Mesendoderm (in vitro differentiated cells): ENCODE measurements around the gene ELOVL2.
"Not testable (repeated sequence)": the region's sequence is repeated elsewhere in the genome, so short reads cannot be mapped to it uniquely, and the experiment has no call there.

Experiments
- DNase-seq: peaks from one replicate; pipeline ENCODE4 v3.0.0; 2013
- H2AK5ac ChIP-seq: 2 replicates; pipeline ENCODE4 v1.6.1; 2013; ENCODE audit warnings: low read length, inconsistent platforms
- H2BK120ac ChIP-seq: 2 replicates; pipeline ENCODE4 v1.6.1; 2013; ENCODE audit warnings: low read depth, mild to moderate bottlenecking, low read length, moderate library complexity, mixed read lengths
- H2BK15ac ChIP-seq: replicated peaks from 2 replicates; pipeline ENCODE4 v1.6.1; 2013; ENCODE audit warnings: low read depth, mild to moderate bottlenecking, moderate library complexity
- H2BK5ac ChIP-seq: 2 replicates; pipeline ENCODE4 v1.6.1; 2013; ENCODE audit warnings: low read length, inconsistent platforms
- H3K18ac ChIP-seq: 2 replicates; pipeline ENCODE4 v1.6.1; 2013; ENCODE audit warnings: mild to moderate bottlenecking, low read length, mixed read lengths
- H3K23ac ChIP-seq: one replicate; pipeline ENCODE4 v1.6.1; 2013; ENCODE audit warnings: low read length
- H3K27ac ChIP-seq: 2 replicates; pipeline ENCODE4 v1.5.1; 2013; ENCODE audit warnings: low read depth, mild to moderate bottlenecking, inconsistent platforms, low read length, moderate library complexity
- H3K27me3 ChIP-seq: 2 replicates; pipeline ENCODE4 v1.6.1; 2013; ENCODE audit warnings: low read length, control low read depth, mild to moderate bottlenecking, inconsistent platforms; ENCODE audit not compliant: insufficient read depth, poor library complexity
- H3K36me3 ChIP-seq: 2 replicates; pipeline ENCODE4 v1.6.1; 2013; ENCODE audit warnings: low read length, inconsistent platforms; ENCODE audit not compliant: control insufficient read depth, insufficient read depth
- H3K4ac ChIP-seq: one replicate; pipeline ENCODE4 v1.6.1; 2013; ENCODE audit warnings: low read depth, mild to moderate bottlenecking, low read length, moderate library complexity
- H3K4me1 ChIP-seq: 2 replicates; pipeline ENCODE4 v1.6.1; 2013; ENCODE audit warnings: low read depth, low read length, inconsistent platforms; ENCODE audit not compliant: control insufficient read depth
- H3K4me2 ChIP-seq: 2 replicates; pipeline ENCODE4 v1.6.1; 2013; ENCODE audit warnings: low read length
- H3K4me3 ChIP-seq: 2 replicates; pipeline ENCODE4 v1.5.1; 2013; ENCODE audit warnings: mild to moderate bottlenecking, low read length
- H3K56ac ChIP-seq: one replicate; pipeline ENCODE4 v1.6.1; 2013; ENCODE audit warnings: low read length
- H3K79me1 ChIP-seq: 2 replicates; pipeline ENCODE4 v1.6.1; 2013; ENCODE audit warnings: low read length, inconsistent platforms
- H3K79me2 ChIP-seq: 2 replicates; pipeline ENCODE4 v1.6.1; 2013; ENCODE audit warnings: mild to moderate bottlenecking, low read length; ENCODE audit not compliant: control insufficient read depth, insufficient read depth
- H3K9ac ChIP-seq: 2 replicates; pipeline ENCODE4 v1.6.1; 2013; ENCODE audit warnings: low read length, inconsistent platforms
- H4K5ac ChIP-seq: one replicate; pipeline ENCODE4 v1.6.1; 2013; ENCODE audit warnings: low read length
- H4K8ac ChIP-seq: one replicate; pipeline ENCODE4 v1.6.1; 2013; ENCODE audit warnings: low read depth, mild to moderate bottlenecking, control low read depth, low read length, moderate library complexity
- WGBS: extraction: QIAGEN DNeasy Blood & Tissue Kit; methylation state at CpG from one replicate; pipeline ENCODE4 v1.1.7; 2013; ENCODE audit warnings: low lambda C conversion rate, missing lambda C conversion rate; ENCODE audit not compliant: insufficient coverage; ENCODE audit errors: extremely low coverage; 5-methylcytosine and 5-hydroxymethylcytosine counted together

Gene ELOVL2

GRCh38 chr6:11087141-11087812 is 43.2 kb upstream of the ELOVL2 start:
- not testable (repeated sequence) for H3K36me3 ChIP-seq, H3K79me1 ChIP-seq, H2BK120ac ChIP-seq, H3K18ac ChIP-seq, H2BK5ac ChIP-seq, H2BK15ac ChIP-seq, H2AK5ac ChIP-seq, H3K27me3 ChIP-seq, H3K79me2 ChIP-seq, H4K8ac ChIP-seq, H3K9ac ChIP-seq, H3K4me3 ChIP-seq, H3K27ac ChIP-seq, H3K4ac ChIP-seq, H3K4me1 ChIP-seq, H3K23ac ChIP-seq, DNase-seq, H3K4me2 ChIP-seq, H4K5ac ChIP-seq, H3K56ac ChIP-seq
- no CpG with 5 or more reads among the region's 47 CpGs for WGBS

GRCh38 chr6:11085758-11086435 is 41.8 kb upstream of the ELOVL2 start:
- no peaks in the 10 kb centered on the region for H3K4me1 ChIP-seq
- no CpG with 5 or more reads among the region's 3 CpGs for WGBS
- no peak overlapping the region for H2BK15ac ChIP-seq
- no peaks in the 10 kb centered on the region for H3K79me2 ChIP-seq
- H2BK5ac ChIP-seq, result no peak overlapping the region
- H4K8ac ChIP-seq, result no peak overlapping the region
- no peak overlapping the region for H3K18ac ChIP-seq
- no peak overlapping the region for H3K4me2 ChIP-seq
- H3K4ac ChIP-seq, result no peak overlapping the region
- no peak overlapping the region for H3K56ac ChIP-seq
- H3K79me1 ChIP-seq, result no peaks in the 10 kb centered on the region
- H2BK120ac ChIP-seq, result no peak overlapping the region
- DNase-seq, result peak; percentile 31
- H3K23ac ChIP-seq, result no peak overlapping the region
- no peak overlapping the region for H2AK5ac ChIP-seq
- no peaks in the 10 kb centered on the region for H3K27me3 ChIP-seq
- no peak overlapping the region for H4K5ac ChIP-seq
- no peak overlapping the region for H3K9ac ChIP-seq
- no peaks in the 10 kb centered on the region for H3K36me3 ChIP-seq
- no peak overlapping the region for H3K27ac ChIP-seq
- no peak overlapping the region for H3K4me3 ChIP-seq

GRCh38 chr6:11083956-11084355 is 39.9 kb upstream of the ELOVL2 start:
- H3K4me2 ChIP-seq, result no peak overlapping the region
- no peak overlapping the region for H2BK120ac ChIP-seq
- H3K56ac ChIP-seq, result no peak overlapping the region
- DNase-seq, result no peak
- H3K4me1 ChIP-seq, result no peaks in the 10 kb centered on the region
- no peaks in the 10 kb centered on the region for H3K27me3 ChIP-seq
- H3K27ac ChIP-seq, result no peak overlapping the region
- H3K18ac ChIP-seq, result no peak overlapping the region
- no peaks in the 10 kb centered on the region for H3K79me1 ChIP-seq
- no peak overlapping the region for H3K4me3 ChIP-seq
- H3K4ac ChIP-seq, result no peak overlapping the region
- no peak overlapping the region for H3K23ac ChIP-seq
- WGBS, result no CpG with 5 or more reads among the region's 5 CpGs
- H2AK5ac ChIP-seq, result no peak overlapping the region
- no peak overlapping the region for H4K8ac ChIP-seq
- no peaks in the 10 kb centered on the region for H3K79me2 ChIP-seq
- H3K9ac ChIP-seq, result no peak overlapping the region
- H4K5ac ChIP-seq, result no peak overlapping the region
- H2BK15ac ChIP-seq, result no peak overlapping the region
- H3K36me3 ChIP-seq, result no peaks in the 10 kb centered on the region
- no peak overlapping the region for H2BK5ac ChIP-seq

- Histone ChIP-seq H2BK5ac (no peak overlapping the region), H2BK120ac (no peak overlapping the region), H3K27me3 (no peaks in the 10 kb centered on the region), H4K8ac (no peak overlapping the region), H3K4me3 (no peak overlapping the region), H3K56ac (no peak overlapping the region), H3K9ac (no peak overlapping the region), H3K79me2 (no peaks in the 10 kb centered on the region), H3K23ac (no peak overlapping the region), H3K27ac (no peak overlapping the region), H2AK5ac (no peak overlapping the region), H3K4me2 (no peak overlapping the region), H3K4me1 (no peaks in the 10 kb centered on the region), H3K18ac (no peak overlapping the region), H3K79me1 (no peaks in the 10 kb centered on the region), H3K4ac (no peak overlapping the region), H3K36me3 (no peaks in the 10 kb centered on the region), H2BK15ac (no peak overlapping the region), H4K5ac (no peak overlapping the region)
- WGBS, result no CpG with 5 or more reads among the region's 4 CpGs
- no peak for DNase-seq
Measured at GRCh38 chr6:11083491-11083890, 39.4 kb upstream of the ELOVL2 start.

- H3K56ac ChIP-seq, result no peak overlapping the region
- no peak overlapping the region for H3K4me2 ChIP-seq
- H2BK15ac ChIP-seq, result no peak overlapping the region
- H3K4me1 ChIP-seq, result no peaks in the 10 kb centered on the region
- H2AK5ac ChIP-seq, result no peak overlapping the region
- no peak overlapping the region for H3K9ac ChIP-seq
- H3K4me3 ChIP-seq, result no peak overlapping the region
- no peaks in the 10 kb centered on the region for H3K79me1 ChIP-seq
- H3K18ac ChIP-seq, result no peak overlapping the region
- no peaks in the 10 kb centered on the region for H3K79me2 ChIP-seq
- no peak overlapping the region for H2BK5ac ChIP-seq
- no peak overlapping the region for H3K23ac ChIP-seq
- H4K5ac ChIP-seq, result no peak overlapping the region
- H3K36me3 ChIP-seq, result no peaks in the 10 kb centered on the region
- WGBS, result no CpG with 5 or more reads among the region's 3 CpGs
- DNase-seq, result no peak
- no peak overlapping the region for H3K27ac ChIP-seq
- no peak overlapping the region for H2BK120ac ChIP-seq
- peak overlapping the region; percentile 40 for H4K8ac ChIP-seq
- no peaks in the 10 kb centered on the region for H3K27me3 ChIP-seq
- H3K4ac ChIP-seq, result no peak overlapping the region
Measured at GRCh38 chr6:11080296-11080695, 36.2 kb upstream of the ELOVL2 start.

GRCh38 chr6:11078266-11078665 is 34.2 kb upstream of the ELOVL2 start:
- Histone ChIP-seq H4K8ac (no peak overlapping the region), H2AK5ac (no peak overlapping the region), H2BK15ac (no peak overlapping the region), H3K9ac (no peak overlapping the region), H3K4me3 (no peak overlapping the region), H3K4me1 (no peaks in the 10 kb centered on the region), H3K23ac (no peak overlapping the region), H3K36me3 (no peaks in the 10 kb centered on the region), H3K79me1 (no peaks in the 10 kb centered on the region), H3K27ac (no peak overlapping the region), H3K56ac (no peak overlapping the region), H3K27me3 (no peaks in the 10 kb centered on the region), H4K5ac (no peak overlapping the region), H2BK5ac (no peak overlapping the region), H3K18ac (no peak overlapping the region), H3K4me2 (no peak overlapping the region), H3K79me2 (no peaks in the 10 kb centered on the region), H2BK120ac (no peak overlapping the region), H3K4ac (no peak overlapping the region)
- DNase-seq, result no peak
- no CpG with 5 or more reads among the region's 4 CpGs for WGBS
